HepG2 (cell line): ENCODE measurements around the gene ACSS2. TPM values are rescaled to one million over a fixed set of nuclear protein-coding genes. Genes with fewer than 3 reads are reported as not detected.
A peak's percentile ranks its signal among the peaks of the same experiment; 100 is the strongest.

ENCODE experiments used
- ATAC-seq: fragments of 200-7000 bp; cut with Tn5 transposase; 3 replicates; pipeline ENCODE4 v1.9.1; 2020; ENCODE audit warnings: mild to moderate bottlenecking, moderate library complexity
- BruUV-seq: library from RNA; stranded (reverse); fragments of 400-500 nt; replicated peaks from 2 replicates; lab custom pipeline; 2021; lab: Mats Ljungman, UMichigan
- CTCF ChIA-PET: fragments of 300-600 bp; formaldehyde crosslinking; extraction: SDS; loops from one replicate; lab custom pipeline; 2021; ENCODE audit warnings: low total read pairs, inconsistent platforms, low intra/inter-chr PET ratio; lab: Yijun Ruan, JAX
- POLR2A ChIA-PET: fragments of 350-600 bp; sonication (Branson Sonifier 250); formaldehyde crosslinking; loops from one replicate; lab custom pipeline; 2020; ENCODE audit warnings: antibody characterized with exemption, inconsistent platforms; lab: Yijun Ruan, JAX
- DNase-seq: peaks from one replicate; pipeline ENCODE4 v3.0.0-alpha.2; 2015; ENCODE audit warnings: low spot score
- FAIRE-seq: peaks from 3 replicates; lab custom pipeline; 2011; peaks lifted over from hg19 to GRCh38; lab: Jason Lieb, UNC
- H2AFZ ChIP-seq: one replicate; pipeline ENCODE4 v1.6.1; 2011; ENCODE audit warnings: low read length, inconsistent platforms
- H3K27ac ChIP-seq: fragments of 300-600 bp; 3 replicates; pipeline ENCODE4 v1.8.0; 2011; ENCODE audit warnings: mixed run types, mild to moderate bottlenecking, mixed read lengths, low read length, inconsistent platforms; ENCODE audit not compliant: insufficient read depth; ENCODE audit errors: extremely low read length
- H3K27me3 ChIP-seq, 2 experiments: fragments of 200-600 bp in 1 of 2; 2 replicates in 1 of 2; 3 replicates in 1 of 2; pipeline versions ENCODE4 v1.6.0 to v1.8.0; 2011; ENCODE audit warnings: low read length in 2 of 2, mild to moderate bottlenecking in 2 of 2, moderate library complexity in 2 of 2, inconsistent platforms in 1 of 2; ENCODE audit not compliant: insufficient read depth in 2 of 2, control insufficient read depth in 1 of 2
- H3K36me3 ChIP-seq, 2 experiments: fragments of 200-600 bp in 1 of 2; replicated peaks in 1 of 2; 2 replicates in 1 of 2; 3 replicates in 1 of 2; pipeline versions ENCODE4 v1.5.1 to v1.8.0; 2011; ENCODE audit warnings: low read length in 2 of 2, inconsistent platforms in 1 of 2; ENCODE audit not compliant: insufficient read depth in 2 of 2, control insufficient read depth in 1 of 2
- H3K4me1 ChIP-seq: 2 replicates; pipeline ENCODE4 v1.5.1; 2012; ENCODE audit warnings: low read length, inconsistent platforms; ENCODE audit not compliant: insufficient read depth
- H3K4me2 ChIP-seq: 2 replicates; pipeline ENCODE4 v1.6.0; 2011; ENCODE audit warnings: low read depth, low read length, inconsistent platforms
- H3K4me3 ChIP-seq, 3 experiments: fragments of 200-600 bp in 1 of 3; sonication (generic), shearing (Covaris generic) in 1 of 3; replicated peaks in 1 of 3; 2 replicates each; pipeline ENCODE4 v1.5.1; 2011 to 2016; ENCODE audit warnings: low read length in 3 of 3, inconsistent platforms in 2 of 3, low read depth in 2 of 3, mild to moderate bottlenecking in 2 of 3, control low read depth in 1 of 3, mixed read lengths in 1 of 3; ENCODE audit not compliant: insufficient read depth in 1 of 3
- H3K79me2 ChIP-seq: one replicate; pipeline ENCODE4 v1.6.1; 2011; ENCODE audit warnings: low read length, inconsistent platforms; ENCODE audit not compliant: insufficient read depth
- H3K9ac ChIP-seq: 2 replicates; pipeline ENCODE4 v1.6.0; 2011; ENCODE audit warnings: mild to moderate bottlenecking, low read depth, low read length, inconsistent platforms; ENCODE audit not compliant: insufficient read depth
- H3K9me3 ChIP-seq: 2 replicates; pipeline ENCODE4 v1.5.1; 2012; ENCODE audit warnings: mild to moderate bottlenecking, low read length
- H4K20me1 ChIP-seq: 2 replicates; pipeline ENCODE4 v1.6.0; 2011; ENCODE audit warnings: inconsistent platforms, mild to moderate bottlenecking, low read length, moderate library complexity; ENCODE audit not compliant: insufficient read depth
- ARID3A ChIP-seq: IDR thresholded peaks from 2 replicates; pipeline ENCODE4 v1.6.1; 2012; ENCODE audit warnings: low read depth, low read length, improper control_type of control experiment
- ARID4A ChIP-seq: sonication (generic); formaldehyde crosslinking; IDR thresholded peaks from 2 replicates; pipeline ENCODE4 v1.5.0; 2020; ENCODE audit warnings: mild to moderate bottlenecking, missing genetic modification reagents, borderline replicate concordance
- CREM ChIP-seq, 2 experiments: sonication (generic) in 1 of 2; formaldehyde crosslinking in 1 of 2; IDR thresholded peaks; 2 replicates each; pipeline versions ENCODE4 v1.4.0 to v1.6.1; 2016 to 2020; ENCODE audit warnings: antibody characterized with exemption in 1 of 2, mild to moderate bottlenecking in 1 of 2, missing genetic modification reagents in 1 of 2
- CTCF ChIP-seq: sonication (generic); formaldehyde crosslinking; IDR thresholded peaks from 2 replicates; pipeline ENCODE4 v1.5.0; 2020; ENCODE audit warnings: mild to moderate bottlenecking, missing genetic modification reagents, moderate library complexity
- LCORL ChIP-seq, 2 experiments: fragments of 450-650 bp in 1 of 2; sonication (generic) in 1 of 2; formaldehyde crosslinking in 1 of 2; IDR thresholded peaks; 2 replicates each; pipeline versions ENCODE4 v1.5.0 to v1.6.1; 2017 to 2020; ENCODE audit warnings: antibody characterized with exemption in 1 of 2, missing genetic modification reagents in 1 of 2
- MATR3 ChIP-seq: sonication (generic); formaldehyde crosslinking; IDR thresholded peaks from 2 replicates; pipeline ENCODE4 v1.4.0; 2020; ENCODE audit warnings: missing genetic modification reagents
- MAZ ChIP-seq, 2 experiments: sonication (generic) in 1 of 2; formaldehyde crosslinking in 1 of 2; IDR thresholded peaks; 2 replicates each; pipeline versions ENCODE4 v1.5.0 to v1.6.1; 2012 to 2020; ENCODE audit warnings: low read depth in 2 of 2, mild to moderate bottlenecking in 2 of 2, borderline replicate concordance in 1 of 2, improper control_type of control experiment in 1 of 2, low read length in 1 of 2, missing genetic modification reagents in 1 of 2, moderate library complexity in 1 of 2
- TEAD3 ChIP-seq: optimal IDR thresholded peaks from 2 replicates; pipeline ENCODE3; 2016; ENCODE audit warnings: borderline replicate concordance
- THAP9 ChIP-seq: sonication (generic); formaldehyde crosslinking; IDR thresholded peaks from 2 replicates; pipeline ENCODE4; 2020; ENCODE audit warnings: missing genetic modification reagents, mild to moderate bottlenecking, borderline replicate concordance
- ZNF30 ChIP-seq: sonication (generic); formaldehyde crosslinking; IDR thresholded peaks from 2 replicates; pipeline ENCODE4 v1.5.0; 2020; ENCODE audit warnings: mild to moderate bottlenecking, missing genetic modification reagents
- ZSCAN30 ChIP-seq: sonication (generic); formaldehyde crosslinking; IDR thresholded peaks from 2 replicates; pipeline ENCODE4 v1.5.0; 2020; ENCODE audit warnings: mild to moderate bottlenecking, missing genetic modification reagents
- WGBS: methylation state at CpG from one replicate; pipeline ENCODE4 v1.1.6; 2017; ENCODE audit warnings: low lambda C conversion rate; 5-methylcytosine and 5-hydroxymethylcytosine counted together
- in situ Hi-C: cut with HindIII; loops from 2 replicates; pipeline ENCODE4 v1.10.0; 2017; ENCODE audit warnings: low pct_unique_long_range_greater_than_20kb; ENCODE audit not compliant: extremely low pct_ligation_motif_present
- intact Hi-C: fragments of 100-400 bp; cut with micrococcal nuclease; formaldehyde crosslinking; loops from one replicate; pipeline ENCODE4 v1.10.0; 2022; ENCODE audit not compliant: unreplicated experiment
- polyA plus RNA-seq, 8 experiments: library from polyadenylated mRNA; depleted of rRNA in 3 of 8; stranded (reverse) in 7 of 8; unstranded in 1 of 8; fragments of >200 nt; fragmentation: Illumina TruSeq in 4 of 8; extraction: Trizol in 4 of 8; gene quantifications; 2 replicates each; pipeline versions ENCODE4 v1.2.1 to v1.2.3, GENCODE V29; 2011 to 2016; ENCODE audit warnings: low read depth in 4 of 8, missing spikeins in 1 of 8, mixed read lengths in 1 of 8; ENCODE audit not compliant: insufficient read depth in 1 of 8
- total RNA-seq, 5 experiments: library from RNA; depleted of rRNA; stranded (reverse); fragments of >200 nt; fragmentation: Illumina TruSeq; extraction: Trizol; gene quantifications; 2 replicates each; pipeline ENCODE4 v1.2.3, GENCODE V29; 2016; ENCODE audit warnings: low read depth in 1 of 5

The ACSS2 gene
- total and polyA plus RNA-seq, 2 of the 13 experiments (the other 11 are each of a cell fraction or from before 2014, with no cell fraction given): 72.8 to 89.7 TPM

- H3K9me3 ChIP-seq: no peaks in the 10 kb centered on the region
- CTCF ChIA-PET: interaction anchor here (1.3 to 2.8 kb wide), 4 partner anchors 122 to 435 kb away, joined by 5 to 13 read pairs (median 10); partner anchors contain the start of genes GSS and MYH7B
- intact Hi-C loops: loop anchor here (1.0 to 10.0 kb wide), 3 partner anchors 126 to 435 kb away; no protein-coding TSS in a partner anchor
- in situ Hi-C loops: no loop called here
- H3K4me2 ChIP-seq: peak overlapping the region; percentile 64
- no peaks in the 10 kb centered on the region for H4K20me1 ChIP-seq
- peaks cover 6% of the 10 kb centered on the region for H3K4me1 ChIP-seq
- peak; percentile 57 for FAIRE-seq
- H3K27ac ChIP-seq: no peak overlapping the region
- ATAC-seq: peak; percentile 62
- no TSS peak for BruUV-seq
- H3K4me3 ChIP-seq: peak overlapping the region in 1 of 3 experiments; percentile 1; a peak in 1 of 6 replicates
- WGBS: 10% methylated on average over 6 of the region's 6 CpGs
- no peak overlapping the region for H2AFZ ChIP-seq
- POLR2A ChIA-PET: no interaction called here
- no peaks in the 10 kb centered on the region for H3K36me3 ChIP-seq
- no peak overlapping the region for H3K9ac ChIP-seq
- no peaks in the 10 kb centered on the region for H3K79me2 ChIP-seq
- peak; percentile 47 for DNase-seq
- no peaks in the 10 kb centered on the region for H3K27me3 ChIP-seq
- TF ChIP-seq LCORL (IDR thresholded peaks at IDR 0.05) (no peak), LCORL (CRISPR knock-in tag; IDR thresholded peaks at IDR 0.05) (peak; percentile 69), MAZ (IDR thresholded peaks at IDR 0.05; ENCODE audit: borderline replicate concordance, low read depth, low read length) (no peak), MAZ (CRISPR knock-in tag; IDR thresholded peaks at IDR 0.05; ENCODE audit: low read depth) (no peak), CREM (IDR thresholded peaks at IDR 0.05) (no peak), CREM (CRISPR knock-in tag; IDR thresholded peaks at IDR 0.05) (no peak), TEAD3 (CRISPR knock-in tag) (peak; percentile 34), ARID4A (CRISPR knock-in tag) (peak; percentile 23; the same call in 1 of the 2 replicates), ZNF30 (CRISPR knock-in tag) (0 out of 2 replicates have a peak, but pooled peaks have one; percentile 35), MATR3 (CRISPR knock-in tag) (no peak), CTCF (CRISPR knock-in tag) (peak; percentile 65), ZSCAN30 (CRISPR knock-in tag) (no peak), THAP9 (CRISPR knock-in tag) (0 out of 2 replicates have a peak, but pooled peaks have one; percentile 27), ARID3A (peak; percentile 95)
Measured at GRCh38 chr20:34834459-34834893, 41.9 kb upstream of the ACSS2 start.
